ENCODE data around the gene NPC1L1. TPM values are rescaled to one million over a fixed set of nuclear protein-coding genes. Genes with fewer than 3 reads are reported as not detected.

Gene NPC1L1
- total RNA-seq, 1 donor from 2014 or later = not detected

DNA sequence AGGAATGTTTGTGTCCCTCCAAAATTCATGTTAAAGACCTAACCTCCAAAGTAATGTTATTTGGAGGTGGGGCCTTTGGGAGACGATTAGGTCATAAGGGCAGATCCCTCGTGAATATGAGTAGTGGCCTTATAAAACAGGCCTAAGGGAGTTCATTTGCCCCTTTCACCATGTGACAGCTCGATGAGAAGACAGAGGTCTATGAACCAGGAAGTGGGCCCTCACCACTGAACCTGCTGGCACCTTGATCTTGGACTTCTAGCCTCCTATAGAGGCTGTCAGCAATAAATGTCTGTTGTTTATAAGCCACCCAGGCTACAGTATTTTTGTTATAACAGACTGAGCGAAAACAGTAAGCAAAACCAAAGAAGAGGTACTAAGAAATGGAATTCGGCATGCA is 64.8 kb downstream of the NPC1L1 start:
- DNase-seq (ENCODE audit: low read depth in 2 of 2) = no peak

DNA sequence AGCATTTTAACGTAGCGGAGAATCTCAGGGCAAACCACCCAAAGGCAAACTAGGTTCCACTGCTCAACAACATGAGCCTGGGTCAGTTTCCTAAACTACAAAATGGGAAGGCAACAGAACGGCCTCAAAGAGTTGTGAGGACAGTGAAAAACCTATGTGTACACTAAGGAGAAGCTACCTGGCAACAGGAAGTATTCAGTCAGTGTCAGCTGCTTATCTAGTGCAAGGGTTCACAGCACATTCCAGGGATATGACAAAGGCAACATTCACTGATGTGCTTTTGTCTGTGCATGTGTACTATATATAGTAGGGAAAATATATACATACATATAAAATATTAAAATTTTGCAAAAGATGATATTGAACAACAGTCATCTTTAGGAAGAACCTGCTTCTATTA is 67.8 kb downstream of the NPC1L1 start:
- DNase-seq (ENCODE audit: low read depth in 2 of 2) = peak; percentile 75 to 78

DNA sequence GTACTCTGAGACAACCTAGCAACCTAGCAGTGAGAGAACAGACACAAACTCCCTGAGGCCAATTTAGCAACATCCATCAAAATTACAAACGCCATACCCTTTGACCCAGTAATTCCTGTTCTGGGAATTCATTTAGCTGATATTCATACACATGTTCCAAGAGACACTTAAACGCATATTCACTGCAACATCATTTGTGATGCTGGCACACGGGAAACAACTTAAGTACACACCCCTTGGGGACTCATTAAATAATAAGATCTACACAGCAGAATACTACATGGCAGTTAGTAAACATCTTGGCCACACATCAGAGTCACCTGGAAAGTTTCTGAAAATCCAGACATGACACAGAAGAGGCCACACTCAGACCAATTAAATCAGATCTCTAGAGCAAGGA is 68.3 kb downstream of the NPC1L1 start:
- DNase-seq (ENCODE audit: low read depth in 2 of 2) = peak; percentile 16 to 21

DNA sequence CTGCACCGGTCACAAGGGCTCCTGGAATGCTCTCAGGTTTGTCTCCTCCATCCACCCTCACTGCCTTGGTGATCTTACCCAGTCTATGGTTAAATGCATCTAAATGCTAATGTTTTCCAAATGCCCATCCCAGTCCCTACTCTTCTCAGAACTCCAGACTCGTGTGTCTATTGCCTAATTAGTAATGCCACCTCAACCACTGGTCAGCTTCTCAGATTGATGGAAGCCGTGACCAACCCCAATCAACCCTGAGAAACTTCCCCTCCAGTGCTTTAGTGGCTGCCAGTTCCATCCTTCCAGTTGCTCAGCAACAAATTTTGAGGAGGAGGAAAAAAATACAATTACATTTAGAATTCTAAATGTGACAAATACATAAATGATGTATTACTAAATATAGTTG is 69.3 kb downstream of the NPC1L1 start:
- no peak for DNase-seq (ENCODE audit: low read depth in 2 of 2)

- DNase-seq (ENCODE audit: low read depth in 2 of 2) = no peak
Measured at GRCh38 chr7:44471436-44471835, 69.7 kb downstream of the NPC1L1 start.

GRCh38 chr7:44470628-44471245 is 70.4 kb downstream of the NPC1L1 start:
- DNase-seq (ENCODE audit: low read depth in 2 of 2) = no peak

DNA sequence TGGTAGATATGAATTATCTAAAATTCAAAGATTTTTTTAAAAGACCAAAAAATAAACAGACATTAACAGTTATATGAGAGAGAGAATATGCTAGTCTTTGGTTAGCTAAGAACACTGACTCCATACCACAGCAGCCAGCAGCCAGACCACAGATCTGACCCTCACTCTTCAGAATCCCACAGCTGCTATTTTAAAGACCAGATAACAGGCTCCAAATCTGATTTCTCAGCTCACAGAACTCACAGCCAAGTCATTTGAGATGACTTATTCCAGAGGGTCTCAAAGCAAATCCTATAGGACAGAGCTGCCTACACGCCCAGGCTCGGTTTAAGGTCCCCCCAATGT is 71.0 kb downstream of the NPC1L1 start:
- DNase-seq (ENCODE audit: low read depth in 2 of 2) = no peak

- DNase-seq (ENCODE audit: low read depth in 2 of 2) = no peak
Measured at GRCh38 chr7:44469461-44470134, 71.5 kb downstream of the NPC1L1 start.

DNA sequence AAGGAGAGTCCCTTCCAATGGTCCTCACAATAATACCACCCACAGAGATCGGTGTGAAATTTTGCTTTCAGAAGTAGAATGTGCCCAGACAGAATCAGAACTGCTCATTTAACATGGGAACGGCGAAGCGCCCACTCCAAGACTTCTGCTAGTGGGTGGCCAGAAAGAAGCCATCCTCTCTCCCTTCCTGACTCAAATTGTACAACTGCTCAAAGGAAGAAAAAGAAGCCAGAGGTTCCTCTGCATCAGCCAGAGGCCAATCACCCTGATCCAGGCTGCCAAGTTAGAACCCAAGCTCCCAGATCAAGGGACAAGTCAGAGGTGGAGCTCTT is 73.9 kb downstream of the NPC1L1 start:
- no peak for DNase-seq (ENCODE audit: low read depth in 2 of 2)

GRCh38 chr7:44466300-44467216 is 74.6 kb downstream of the NPC1L1 start:
- DNase-seq (ENCODE audit: low read depth in 2 of 2) = peak in 1 of 2 donors; percentile 66

- no peak for DNase-seq (ENCODE audit: low read depth in 2 of 2)
Measured at GRCh38 chr7:44465490-44465889, 75.6 kb downstream of the NPC1L1 start.

GRCh38 chr7:44463169-44463808 is 77.8 kb downstream of the NPC1L1 start:
- no peak for DNase-seq (ENCODE audit: low read depth in 2 of 2)

Other genes starting within 250 kb of the NPC1L1 start
- 0.13 TPM in 2 replicates for gene CAMK2B, start 215.7 kb downstream of the NPC1L1 start, total RNA-seq
- 60.7 and 72.4 TPM in 2 replicates for gene NUDCD3, start 50.7 kb downstream of the NPC1L1 start, total RNA-seq
- 25.0 and 54.0 TPM in 2 replicates for gene DDX56, start 32.6 kb upstream of the NPC1L1 start, total RNA-seq
- 45.3 and 66.4 TPM in 2 replicates for gene TMED4, start 40.9 kb upstream of the NPC1L1 start, total RNA-seq
- gene OGDH, start 65.3 kb upstream of the NPC1L1 start, total RNA-seq = 43.0 and 48.0 TPM in 2 replicates
- gene ZMIZ2, start 207.5 kb upstream of the NPC1L1 start, total RNA-seq = 5.0 and 7.5 TPM in 2 replicates

Data from dermis microvascular lymphatic vessel endothelial cell (primary cell).